ENCODE results near the gene ROR1.

- TF ChIP-seq CTCF (conservative IDR thresholded peaks at IDR 0.05; ENCODE audit: low read length) (no peak), EZH2phosphoT487 (IDR thresholded peaks at IDR 0.05; ENCODE audit: borderline replicate concordance, low read depth, low read length) (no peak)
Measured at GRCh38 chr1:64127297-64127696, 353.5 kb downstream of the ROR1 start.

Measured in OCI-LY7 (cell line).